IPS DF 4.7 (cell line): ENCODE results near the gene ANKMY1.
"Not testable (repeated sequence)": the region's sequence is repeated elsewhere in the genome, so short reads cannot be mapped to it uniquely, and the experiment has no call there.

Experiments used
- DNase-seq: peaks from one replicate; pipeline ENCODE4 v3.0.0-alpha.2; 2013; ENCODE audit warnings: low spot score; ENCODE audit errors: extremely low read depth

The ANKMY1 gene

DNA sequence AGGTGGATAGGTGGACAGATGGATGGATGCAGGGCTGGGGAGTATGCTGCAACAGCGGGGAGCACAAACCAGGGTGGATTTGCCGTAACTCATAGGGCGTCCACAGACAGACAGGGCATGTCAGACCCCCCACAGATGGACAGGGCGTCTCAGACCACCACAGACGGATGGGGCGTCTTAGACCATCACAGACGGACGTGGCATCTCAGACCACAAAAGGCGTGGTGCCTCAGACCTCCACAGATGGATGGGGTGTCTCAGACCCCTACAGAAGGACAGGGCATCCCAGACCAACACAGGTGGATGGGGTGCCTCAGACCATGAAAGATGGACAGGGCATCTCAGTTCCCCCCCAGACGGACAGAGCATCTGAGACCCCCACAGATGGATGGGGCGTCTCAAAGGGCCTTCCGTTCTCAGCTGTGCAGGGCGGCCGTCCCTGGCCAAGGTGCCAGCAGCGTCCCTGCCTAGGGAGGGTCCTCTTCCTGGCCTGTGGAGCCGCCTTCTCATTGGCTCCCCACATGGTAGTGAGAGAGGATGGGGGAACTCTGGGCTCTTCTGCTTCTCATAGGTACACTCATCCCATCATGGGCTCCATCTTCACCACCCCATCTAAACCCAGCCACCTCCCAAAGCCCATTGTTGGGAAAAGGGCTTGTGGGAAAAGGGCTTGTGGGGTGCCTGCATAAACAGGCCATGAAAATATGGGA, 2.1 kb downstream of the ANKMY1 start:
- no peak for DNase-seq

DNA sequence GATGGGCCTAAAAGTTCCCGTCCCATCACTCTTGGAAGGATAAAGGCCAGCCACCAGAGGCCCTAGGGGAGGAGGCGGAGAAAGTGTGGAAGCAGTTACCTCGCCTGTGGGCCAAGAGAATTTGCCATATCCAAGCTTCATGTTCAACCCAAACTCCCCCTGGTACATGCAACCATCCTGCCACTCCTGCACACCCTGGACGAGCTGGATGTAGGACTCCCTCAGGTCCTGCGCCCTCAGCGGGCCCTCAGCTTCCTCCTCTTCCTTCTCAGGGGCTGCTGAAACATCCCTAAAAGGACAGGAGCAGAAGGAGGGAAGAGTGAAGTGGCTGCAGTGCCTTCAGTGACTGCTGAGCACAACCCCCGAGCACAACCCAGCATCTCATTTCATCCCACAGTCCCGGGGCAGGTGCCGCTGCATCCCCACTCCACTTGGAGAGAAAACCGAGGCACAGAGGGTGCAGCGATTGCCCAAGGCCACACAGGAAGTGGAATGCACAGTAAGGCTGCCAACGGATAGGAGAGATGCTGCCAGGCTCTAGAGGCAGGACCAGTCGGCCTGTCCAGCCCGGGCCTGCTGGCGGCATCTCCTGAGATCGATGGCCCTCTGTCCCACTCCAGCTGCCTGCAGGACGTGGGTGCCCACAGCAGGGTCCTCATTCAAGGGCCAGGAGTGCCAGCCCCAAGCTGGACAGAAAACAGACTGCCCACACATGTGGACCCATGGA, 2.9 kb downstream of the ANKMY1 start:
- DNase-seq, result no peak

- no peak for DNase-seq
These were observed 3.8 kb downstream of the ANKMY1 start for GRCh38 chr2:240553956-240554480.

- DNase-seq, result no peak
These were observed 6.0 kb downstream of the ANKMY1 start for GRCh38 chr2:240551811-240552210.

DNA sequence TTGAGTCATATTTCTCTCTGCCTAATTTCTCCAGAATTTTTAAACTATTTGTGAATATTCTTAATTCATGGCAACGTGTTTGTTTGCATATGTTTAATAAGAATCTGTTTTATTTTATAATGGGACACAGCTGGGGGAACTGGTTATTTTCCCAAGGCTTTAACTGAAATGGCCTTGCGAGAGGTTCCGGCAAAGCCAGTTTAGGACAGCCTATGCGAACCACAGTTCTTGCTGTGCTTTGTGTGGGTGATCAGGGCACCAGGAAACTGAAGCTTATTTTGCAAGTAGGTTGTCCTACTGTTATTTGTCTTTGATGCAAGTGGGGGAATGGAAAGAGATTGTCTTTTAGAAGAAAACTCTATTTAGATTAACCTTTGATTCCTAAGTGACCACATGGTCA, 6.5 kb downstream of the ANKMY1 start:
- no peak for DNase-seq

- no peak for DNase-seq
These were observed 17.9 kb downstream of the ANKMY1 start for GRCh38 chr2:240539906-240540305.

GRCh38 chr2:240539101-240539500, 18.7 kb downstream of the ANKMY1 start:
- not testable (repeated sequence) for DNase-seq

GRCh38 chr2:240538031-240538780, 19.6 kb downstream of the ANKMY1 start:
- no peak for DNase-seq

GRCh38 chr2:240532031-240532775, 25.6 kb downstream of the ANKMY1 start:
- DNase-seq, result no peak

- no peak for DNase-seq
These were observed 26.8 kb downstream of the ANKMY1 start for GRCh38 chr2:240531038-240531437.

- no peak for DNase-seq
These were observed 27.6 kb downstream of the ANKMY1 start for GRCh38 chr2:240530181-240530580.

- DNase-seq, result no peak
These were observed 28.3 kb downstream of the ANKMY1 start for GRCh38 chr2:240529344-240529999.

GRCh38 chr2:240528406-240529040, 29.3 kb downstream of the ANKMY1 start:
- no peak for DNase-seq

DNA sequence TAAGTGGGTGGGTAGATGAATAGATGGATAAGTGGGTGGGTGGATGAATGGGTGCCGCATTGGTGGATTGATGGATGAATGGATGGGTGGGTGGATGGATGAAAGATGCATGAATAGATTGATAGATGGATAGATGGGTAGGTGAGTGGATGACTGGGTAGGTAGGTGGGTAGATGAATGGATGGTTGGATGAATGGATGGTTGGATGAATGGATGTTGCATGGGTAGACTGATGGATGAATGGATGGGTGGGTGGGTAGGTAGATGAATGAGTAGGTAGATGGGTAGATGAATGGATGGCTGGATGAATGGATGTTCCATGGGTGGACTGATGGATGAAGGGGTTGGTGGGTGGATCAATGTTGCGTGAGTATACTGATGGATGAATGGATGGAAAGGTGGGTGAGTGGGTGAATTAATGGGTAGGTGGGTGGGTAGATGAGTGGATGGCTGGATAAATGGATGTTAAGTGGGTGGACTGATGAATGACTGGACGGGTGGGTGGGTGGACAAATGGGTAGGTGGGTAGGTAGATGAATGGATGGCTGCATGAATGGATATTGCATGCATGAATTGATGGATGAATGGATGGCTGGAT, 30.5 kb downstream of the ANKMY1 start:
- no peak for DNase-seq

DNA sequence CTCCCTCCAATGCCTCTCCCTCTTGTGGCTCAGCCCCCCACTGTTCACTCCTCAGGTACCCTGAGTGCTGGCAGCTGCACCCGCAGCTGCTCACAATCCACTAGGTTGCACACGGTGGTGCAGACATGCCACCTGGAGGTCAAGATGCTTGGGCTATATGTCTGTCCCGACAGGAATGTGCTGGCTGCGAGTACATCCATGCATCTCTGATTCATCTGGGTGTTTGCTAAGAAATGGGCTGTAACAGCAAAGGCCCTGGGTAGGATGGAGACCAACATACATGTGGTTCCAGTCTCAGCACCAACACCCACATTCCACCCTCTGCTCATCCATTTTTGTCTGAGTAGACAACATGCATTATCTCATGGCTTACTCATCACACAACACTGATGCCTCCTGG, 31.3 kb downstream of the ANKMY1 start:
- DNase-seq, result no peak

- DNase-seq, result no peak
These were observed 32.0 kb downstream of the ANKMY1 start for GRCh38 chr2:240525802-240526201.

- DNase-seq, result no peak
These were observed 32.6 kb downstream of the ANKMY1 start for GRCh38 chr2:240524963-240525718.

DNA sequence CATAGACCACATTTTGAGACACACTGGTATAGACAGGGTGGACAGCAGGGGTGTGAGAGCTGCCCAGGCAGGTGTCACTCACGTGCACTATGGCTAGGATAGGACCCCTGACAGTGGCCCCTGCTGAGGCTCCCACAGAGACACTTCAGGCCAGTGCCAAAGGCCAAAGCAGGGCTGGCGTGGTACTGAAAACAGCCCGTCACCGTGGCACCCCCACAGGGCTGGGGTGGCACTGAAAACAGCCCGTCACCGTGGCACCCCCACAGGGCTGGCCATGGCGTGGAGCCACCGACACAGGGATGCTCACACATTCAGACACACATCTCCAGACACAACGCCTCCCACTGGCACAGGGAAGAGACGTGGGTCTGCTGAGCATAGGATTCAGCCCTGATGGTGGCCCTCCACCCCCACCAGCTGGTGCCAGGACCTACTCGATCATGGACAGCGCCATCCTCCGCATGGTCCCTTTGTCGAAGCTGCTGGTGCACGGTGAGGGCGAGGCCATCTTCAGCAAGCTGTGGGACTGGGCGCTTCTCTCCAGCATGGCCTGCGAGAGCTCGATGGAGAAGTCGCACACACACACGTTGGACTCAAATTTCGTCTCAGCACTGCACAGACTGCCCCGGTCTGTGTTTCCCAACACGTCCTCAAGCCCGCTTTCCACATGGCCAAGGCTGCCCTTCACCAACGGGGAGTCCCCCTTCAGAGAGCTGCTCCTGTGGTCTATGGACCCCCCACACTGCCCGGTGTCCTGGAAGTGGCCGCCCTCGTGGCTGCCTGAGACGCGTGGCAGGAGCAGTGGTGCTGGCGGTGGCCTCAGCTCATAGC, 34.1 kb downstream of the ANKMY1 start:
- no peak for DNase-seq
